CD14-positive monocyte (primary cell): ENCODE data around the gene PPFIBP2. TPM values are rescaled to one million over a fixed set of nuclear protein-coding genes. Genes with fewer than 3 reads are reported as not detected.

Experiments used
- DNase-seq, 3 donors: peaks; one replicate each; pipeline ENCODE4 v3.0.0-alpha.2; 2011 to 2022
- H2AFZ ChIP-seq: 2 replicates; pipeline ENCODE4 v1.6.0; 2012; ENCODE audit warnings: mild to moderate bottlenecking, low read depth, low read length, inconsistent platforms; ENCODE audit not compliant: insufficient read depth, poor library complexity, severe bottlenecking
- H3K27ac ChIP-seq, 2 donors: 1 replicate in 1 of 2; 2 replicates in 1 of 2; pipeline ENCODE4 v1.5.1; 2012 to 2013; ENCODE audit warnings: low read length in 2 of 2, control low read depth in 1 of 2, inconsistent platforms in 1 of 2, low read depth in 1 of 2, mild to moderate bottlenecking in 1 of 2
- H3K27me3 ChIP-seq, 2 donors: one replicate each; pipeline versions ENCODE4 v1.6.0 to v1.6.1; 2011 to 2013; ENCODE audit warnings: low read length in 2 of 2; ENCODE audit not compliant: control insufficient read depth in 2 of 2, insufficient read depth in 2 of 2
- H3K36me3 ChIP-seq, 2 donors: replicated peaks in 1 of 2; 1 replicate in 1 of 2; 2 replicates in 1 of 2; pipeline versions ENCODE4 v1.5.1 to v1.6.1; 2012 to 2013; ENCODE audit warnings: low read length in 2 of 2, control low read depth in 1 of 2, inconsistent platforms in 1 of 2, mild to moderate bottlenecking in 1 of 2; ENCODE audit not compliant: insufficient read depth in 2 of 2, control insufficient read depth in 1 of 2
- H3K4me1 ChIP-seq, 2 donors: 1 replicate in 1 of 2; 2 replicates in 1 of 2; pipeline versions ENCODE4 v1.5.1 to v1.6.1; 2012 to 2013; ENCODE audit warnings: low read length in 2 of 2, control low read depth in 1 of 2, inconsistent platforms in 1 of 2, mild to moderate bottlenecking in 1 of 2, moderate library complexity in 1 of 2; ENCODE audit not compliant: insufficient read depth in 2 of 2, control insufficient read depth in 1 of 2
- H3K4me2 ChIP-seq: replicated peaks from 2 replicates; pipeline ENCODE3; 2012; ENCODE audit warnings: low read length, moderate library complexity, mild to moderate bottlenecking; ENCODE audit not compliant: poor library complexity, severe bottlenecking; ENCODE audit errors: extremely low read depth
- H3K4me3 ChIP-seq, 3 experiments: fragments of 200-600 bp in 1 of 3; sonication (generic) in 1 of 3; replicated peaks in 1 of 3; 1 replicate in 2 of 3; 2 replicates in 1 of 3; pipeline ENCODE4 v1.5.1; 2011 to 2013; ENCODE audit warnings: low read length in 3 of 3, mild to moderate bottlenecking in 3 of 3, control low read depth in 2 of 3, low read depth in 2 of 3, inconsistent platforms in 1 of 3, moderate library complexity in 1 of 3
- H3K79me2 ChIP-seq: 2 replicates; pipeline ENCODE4 v1.6.0; 2012; ENCODE audit warnings: mild to moderate bottlenecking, control low read depth, inconsistent platforms, low read length, moderate library complexity; ENCODE audit not compliant: insufficient read depth
- H3K9ac ChIP-seq: 2 replicates; pipeline ENCODE4 v1.6.0; 2017; ENCODE audit warnings: low read length, mild to moderate bottlenecking; ENCODE audit not compliant: insufficient read depth, poor library complexity, severe bottlenecking
- H3K9me3 ChIP-seq, 2 donors: replicated peaks in 1 of 2; 1 replicate in 1 of 2; 2 replicates in 1 of 2; pipeline versions ENCODE4 v1.5.1 to v1.6.1; 2012 to 2013; ENCODE audit warnings: low read length in 2 of 2, control low read depth in 1 of 2; ENCODE audit not compliant: control insufficient read depth in 1 of 2, insufficient read depth in 1 of 2
- H4K20me1 ChIP-seq: 2 replicates; pipeline ENCODE4 v1.6.0; 2012; ENCODE audit warnings: mild to moderate bottlenecking, low read length, control low read depth, moderate library complexity; ENCODE audit not compliant: insufficient read depth
- H3K27ac Mint-ChIP-seq, 7 donors: one replicate each; pipeline ENCODE4 v1.8.0; 2020; ENCODE audit warnings: mild to moderate bottlenecking in 7 of 7, mixed read lengths in 7 of 7, moderate library complexity in 6 of 7, inconsistent platforms in 2 of 7
- H3K27me3 Mint-ChIP-seq, 3 donors: one replicate each; pipeline ENCODE4 v1.8.0; 2021 to 2022; ENCODE audit warnings: low read depth in 3 of 3, mild to moderate bottlenecking in 3 of 3, mixed read lengths in 3 of 3, moderate library complexity in 3 of 3, inconsistent platforms in 1 of 3
- H3K36me3 Mint-ChIP-seq, 2 donors: one replicate each; pipeline ENCODE4 v1.8.0; 2020; ENCODE audit warnings: mixed read lengths in 2 of 2, inconsistent platforms in 1 of 2, mild to moderate bottlenecking in 1 of 2
- H3K4me1 Mint-ChIP-seq: one replicate; pipeline ENCODE4 v1.8.0; 2020; ENCODE audit warnings: mild to moderate bottlenecking, mixed read lengths
- H3K4me3 Mint-ChIP-seq, 2 donors: one replicate each; pipeline ENCODE4 v1.8.0; 2020; ENCODE audit warnings: mild to moderate bottlenecking in 2 of 2, mixed read lengths in 2 of 2, moderate library complexity in 1 of 2
- H3K9me3 Mint-ChIP-seq, 7 donors: one replicate each; pipeline ENCODE4 v1.8.0; 2020 to 2022; ENCODE audit warnings: mixed read lengths in 7 of 7, mild to moderate bottlenecking in 6 of 7, moderate library complexity in 6 of 7, inconsistent platforms in 2 of 7
- WGBS: methylation state at CpG from one replicate; pipeline ENCODE4 v1.1.5; 2013; ENCODE audit warnings: missing lambda C conversion rate; ENCODE audit not compliant: insufficient coverage; 5-methylcytosine and 5-hydroxymethylcytosine counted together
- intact Hi-C, 2 donors: fragments of 100-400 bp; cut with micrococcal nuclease; formaldehyde crosslinking; loops; one replicate each; pipeline versions ENCODE4 v1.15.0 to v1.15.1; 2023
- polyA plus RNA-seq, 3 donors: library from polyadenylated mRNA; depleted of rRNA in 1 of 3; unstranded in 2 of 3; stranded (reverse) in 1 of 3; fragments of 300-500 nt in 2 of 3; fragments of >200 nt in 1 of 3; fragmentation: Illumina TruSeq in 2 of 3; gene quantifications; 1 replicate in 2 of 3; 2 replicates in 1 of 3; pipeline ENCODE4 v1.2.3, GENCODE V29; 2012 to 2021
- TF ChIP-seq, protein P1 (sequence below): fragments of 200-600 bp; IDR thresholded peaks from one replicate; pipeline ENCODE4 v1.8.0; 2022; ENCODE audit warnings: antibody characterized with exemption, mild to moderate bottlenecking

PPFIBP2 gene
- polyA plus RNA-seq, 3 donors, result 5.9 to 41.6 (median 8.6) TPM

DNA sequence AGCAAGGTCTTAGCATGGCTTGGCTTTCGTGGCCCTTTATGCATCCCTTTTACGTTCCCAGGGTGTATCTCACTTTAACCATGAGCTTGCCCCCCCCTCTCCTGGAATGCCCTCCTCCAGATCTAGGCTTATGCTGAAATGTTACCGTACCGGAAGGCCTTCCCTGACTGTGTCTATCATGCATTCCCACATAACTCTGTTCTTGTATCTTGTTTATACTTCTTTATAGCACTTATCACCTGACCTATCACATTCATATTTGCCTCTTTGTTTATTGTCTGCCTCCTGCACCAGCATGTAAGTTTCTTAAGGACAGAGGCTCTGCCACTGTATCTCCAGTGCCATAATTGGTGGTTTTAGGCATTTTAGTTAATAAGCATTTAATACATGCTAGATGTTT is 38.9 kb downstream of the PPFIBP2 start:
- Histone ChIP-seq H3K79me2 (no peaks in the 10 kb centered on the region), H3K4me2 (no peak overlapping the region), H3K27me3 (no peaks in the 10 kb centered on the region), H4K20me1 (peaks cover 51% of the 10 kb centered on the region), H3K36me3 (peaks cover 21 to 58% of the 10 kb centered on the region in 2 donors), H3K4me3 (no peak overlapping the region), H3K9me3 (no peaks in the 10 kb centered on the region), H2AFZ (no peak overlapping the region), H3K9ac (no peak overlapping the region), H3K4me1 (no peaks in the 10 kb centered on the region), H3K27ac (no peak overlapping the region)
- 98% methylated on average over 4 of the region's 4 CpGs for WGBS
- no peak overlapping the region for H3K27ac Mint-ChIP-seq
- no peaks in the 10 kb centered on the region for H3K9me3 Mint-ChIP-seq
- TF ChIP-seq, protein P1, sequence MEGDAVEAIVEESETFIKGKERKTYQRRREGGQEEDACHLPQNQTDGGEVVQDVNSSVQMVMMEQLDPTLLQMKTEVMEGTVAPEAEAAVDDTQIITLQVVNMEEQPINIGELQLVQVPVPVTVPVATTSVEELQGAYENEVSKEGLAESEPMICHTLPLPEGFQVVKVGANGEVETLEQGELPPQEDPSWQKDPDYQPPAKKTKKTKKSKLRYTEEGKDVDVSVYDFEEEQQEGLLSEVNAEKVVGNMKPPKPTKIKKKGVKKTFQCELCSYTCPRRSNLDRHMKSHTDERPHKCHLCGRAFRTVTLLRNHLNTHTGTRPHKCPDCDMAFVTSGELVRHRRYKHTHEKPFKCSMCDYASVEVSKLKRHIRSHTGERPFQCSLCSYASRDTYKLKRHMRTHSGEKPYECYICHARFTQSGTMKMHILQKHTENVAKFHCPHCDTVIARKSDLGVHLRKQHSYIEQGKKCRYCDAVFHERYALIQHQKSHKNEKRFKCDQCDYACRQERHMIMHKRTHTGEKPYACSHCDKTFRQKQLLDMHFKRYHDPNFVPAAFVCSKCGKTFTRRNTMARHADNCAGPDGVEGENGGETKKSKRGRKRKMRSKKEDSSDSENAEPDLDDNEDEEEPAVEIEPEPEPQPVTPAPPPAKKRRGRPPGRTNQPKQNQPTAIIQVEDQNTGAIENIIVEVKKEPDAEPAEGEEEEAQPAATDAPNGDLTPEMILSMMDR, result no peak
- peaks cover 62 to 66% of the 10 kb centered on the region in 2 donors for H3K36me3 Mint-ChIP-seq
- DNase-seq, result no peak
- H3K4me3 Mint-ChIP-seq, result no peak overlapping the region
- no peaks in the 10 kb centered on the region for H3K4me1 Mint-ChIP-seq
- intact Hi-C loops, result no loop called here
- peaks cover 0 to 9% (median 0%) of the 10 kb centered on the region in 3 donors for H3K27me3 Mint-ChIP-seq

DNA sequence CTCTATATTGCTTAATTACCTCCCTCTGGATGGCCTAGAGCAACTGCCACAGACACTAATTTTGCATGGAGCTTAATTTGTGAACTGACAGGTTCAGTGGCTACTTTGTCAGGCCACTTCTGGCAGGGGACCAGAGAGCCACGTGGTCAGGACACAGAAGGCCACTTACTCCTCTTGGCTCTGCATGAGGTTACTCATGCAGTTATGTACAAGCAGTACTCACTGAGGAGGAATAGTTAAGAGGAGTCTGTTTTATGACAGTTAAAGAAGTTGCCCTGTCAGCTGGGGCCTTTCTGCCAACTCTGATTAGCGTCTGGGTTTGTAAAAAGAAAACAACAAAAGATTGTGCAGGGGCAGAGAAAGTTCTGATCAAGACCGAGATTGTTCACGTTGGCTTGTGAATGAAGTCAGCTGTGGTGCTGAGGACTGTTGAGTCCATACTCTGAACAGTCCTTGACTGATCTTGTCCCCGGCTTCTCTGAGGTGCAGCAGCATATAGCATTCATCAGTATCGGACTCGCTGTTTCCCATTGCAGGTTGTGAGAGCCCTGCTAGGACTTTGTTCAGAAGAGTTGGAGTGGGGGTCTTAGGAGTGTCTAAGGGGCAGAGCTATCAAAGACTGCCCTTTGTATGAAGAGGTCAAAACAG is 41.4 kb downstream of the PPFIBP2 start:
- intact Hi-C loops, result no loop called here
- 92% methylated on average over 7 of the region's 7 CpGs for WGBS
- peaks cover 42% of the 10 kb centered on the region for H4K20me1 ChIP-seq

More for the DNA sequence above, 41.4 kb downstream of the PPFIBP2 start:
- Mint-ChIP-seq H3K36me3 (peaks cover 53 to 61% of the 10 kb centered on the region in 2 donors), H3K27me3 (peaks cover 0 to 6% (median 6%) of the 10 kb centered on the region in 3 donors), H3K4me1 (no peaks in the 10 kb centered on the region), H3K4me3 (no peak overlapping the region), H3K27ac (no peak overlapping the region), H3K9me3 (no peaks in the 10 kb centered on the region)
- Histone ChIP-seq H3K4me3 (no peak overlapping the region), H3K4me1 (no peaks in the 10 kb centered on the region), H3K4me2 (no peak overlapping the region), H3K79me2 (no peaks in the 10 kb centered on the region), H3K36me3 (peaks cover 16 to 53% of the 10 kb centered on the region in 2 donors), H3K27me3 (no peaks in the 10 kb centered on the region), H3K27ac (no peak overlapping the region), H2AFZ (no peak overlapping the region), H3K9ac (no peak overlapping the region), H3K9me3 (no peaks in the 10 kb centered on the region)
- DNase-seq, result no peak
- TF ChIP-seq, protein P1, result no peak
